HG03460 (cell line): Measurements from ENCODE around the gene CFAP20DC.
"Not testable (repeated sequence)": the region's sequence is repeated elsewhere in the genome, so short reads cannot be mapped to it uniquely, and the experiment has no call there.

Experiments used
- ATAC-seq: cut with Tn5 transposase; IDR thresholded peaks from one replicate; pipeline ENCODE4 v1.9.1; 2021; ENCODE audit not compliant: unreplicated experiment

The CFAP20DC gene

GRCh38 chr3:59049671-59050331 lies at the start of gene CFAP20DC:
Gene CFAP20DC, minus strand, starts transcription at chr3:59050025. Its CDS starts 394 bp downstream, at chr3:59049631.
- peak; percentile 99 for ATAC-seq

GRCh38 chr3:59098516-59098915 lies 48.7 kb upstream of the CFAP20DC start:
- ATAC-seq = not testable (repeated sequence)

- ATAC-seq = no peak
These were observed 44.6 kb upstream of the CFAP20DC start for GRCh38 chr3:59094446-59094845.

- no peak for ATAC-seq
These were observed 43.7 kb upstream of the CFAP20DC start for GRCh38 chr3:59093521-59093920.

GRCh38 chr3:59088761-59089160 lies 38.9 kb upstream of the CFAP20DC start:
- no peak for ATAC-seq

- no peak for ATAC-seq
These were observed 36.2 kb upstream of the CFAP20DC start for GRCh38 chr3:59085976-59086375.

GRCh38 chr3:59084583-59084982 lies 34.8 kb upstream of the CFAP20DC start:
- no peak for ATAC-seq

- ATAC-seq = no peak
These were observed 32.3 kb upstream of the CFAP20DC start for GRCh38 chr3:59082106-59082505.

GRCh38 chr3:59081071-59081470 lies 31.2 kb upstream of the CFAP20DC start:
- no peak for ATAC-seq

GRCh38 chr3:59079962-59080361 lies 30.1 kb upstream of the CFAP20DC start:
- no peak for ATAC-seq

GRCh38 chr3:59074764-59075163 lies 24.9 kb upstream of the CFAP20DC start:
- no peak for ATAC-seq

GRCh38 chr3:59072681-59073080 lies 22.9 kb upstream of the CFAP20DC start:
- no peak for ATAC-seq

- ATAC-seq = no peak
These were observed 20.0 kb upstream of the CFAP20DC start for GRCh38 chr3:59069838-59070237.

- no peak for ATAC-seq
These were observed 15.4 kb upstream of the CFAP20DC start for GRCh38 chr3:59065240-59065639.

GRCh38 chr3:59064728-59065127 lies 14.9 kb upstream of the CFAP20DC start:
- no peak for ATAC-seq

GRCh38 chr3:59064276-59064675 lies 14.5 kb upstream of the CFAP20DC start:
- no peak for ATAC-seq

- ATAC-seq = no peak
These were observed 6.9 kb upstream of the CFAP20DC start for GRCh38 chr3:59056706-59057105.

- ATAC-seq = no peak
These were observed 3.1 kb upstream of the CFAP20DC start for GRCh38 chr3:59052803-59053411.

- ATAC-seq = not testable (repeated sequence)
These were observed 1.1 kb upstream of the CFAP20DC start for GRCh38 chr3:59050811-59051414.

- no peak for ATAC-seq
These were observed 3.0 kb downstream of the CFAP20DC start for GRCh38 chr3:59046839-59047238.

- no peak for ATAC-seq
These were observed 6.4 kb downstream of the CFAP20DC start for GRCh38 chr3:59043391-59043790.

GRCh38 chr3:59040902-59041301 lies 8.9 kb downstream of the CFAP20DC start:
- no peak for ATAC-seq
